Hepatic stellate cell (primary cell): ENCODE results near the gene TFPI2.

Source experiments
- DNase-seq: peaks from one replicate; pipeline ENCODE4 v3.0.0; 2011; ENCODE audit warnings: low spot score

The TFPI2 gene

GRCh38 chr7:93910076-93910994 lies 19.8 kb upstream of the TFPI2 start:
- no peak for DNase-seq

- DNase-seq: no peak
Measured at GRCh38 chr7:93906267-93906666, 15.7 kb upstream of the TFPI2 start, which contains the start of gene GNGT1. GNGT1 (plus strand) TSS chr7:93906567; CDS start chr7:93906747, 180 bp downstream.

GRCh38 chr7:93902777-93903423 lies 12.3 kb upstream of the TFPI2 start:
- peak; percentile 19 for DNase-seq

- DNase-seq: no peak
Measured at GRCh38 chr7:93897680-93898079, 7.1 kb upstream of the TFPI2 start.

- no peak for DNase-seq
Measured at GRCh38 chr7:93895859-93896600, 5.5 kb upstream of the TFPI2 start.

GRCh38 chr7:93894966-93895640 lies 4.5 kb upstream of the TFPI2 start:
- no peak for DNase-seq

GRCh38 chr7:93894426-93894825 lies 3.9 kb upstream of the TFPI2 start:
- peak; percentile 9 for DNase-seq

GRCh38 chr7:93890041-93890463 lies 501 bp downstream of the TFPI2 start:
- peak; percentile 30 for DNase-seq

- DNase-seq: no peak
Measured at GRCh38 chr7:93889261-93889660, 1.3 kb downstream of the TFPI2 start.

GRCh38 chr7:93884541-93884940 lies 6.0 kb downstream of the TFPI2 start:
- DNase-seq: no peak

- no peak for DNase-seq
Measured at GRCh38 chr7:93883917-93884345, 6.6 kb downstream of the TFPI2 start.

GRCh38 chr7:93883078-93883916 lies 7.3 kb downstream of the TFPI2 start:
- DNase-seq: no peak

GRCh38 chr7:93882468-93882867 lies 8.1 kb downstream of the TFPI2 start:
- DNase-seq: no peak

- no peak for DNase-seq
Measured at GRCh38 chr7:93879356-93879755, 11.2 kb downstream of the TFPI2 start.

GRCh38 chr7:93877742-93878141 lies 12.8 kb downstream of the TFPI2 start:
- no peak for DNase-seq

- DNase-seq: no peak
Measured at GRCh38 chr7:93873998-93874574, 16.5 kb downstream of the TFPI2 start.

GRCh38 chr7:93866886-93867285 lies 23.7 kb downstream of the TFPI2 start:
- no peak for DNase-seq

GRCh38 chr7:93862651-93863050 lies 27.9 kb downstream of the TFPI2 start:
- no peak for DNase-seq

GRCh38 chr7:93861325-93861949 lies 29.1 kb downstream of the TFPI2 start:
- no peak for DNase-seq

- DNase-seq: no peak
Measured at GRCh38 chr7:93860261-93860660, 30.3 kb downstream of the TFPI2 start.
